Measurements from ENCODE around the gene ZNF804A. TPM values are rescaled to one million over a fixed set of nuclear protein-coding genes. Genes with fewer than 3 reads are reported as not detected.

Gene ZNF804A
- total RNA-seq, 6 donors from 2014 or later, result 0.46 to 0.89 (median 0.77) TPM; not detected in 1

- ATAC-seq (ENCODE audit: low FRiP score in 2 of 2) (peak; percentile 29 to 49), DNase-seq (no peak)
- TF ChIP-seq POLR2AphosphoS5 (IDR thresholded peaks at IDR 0.05), result no peak
- TF ChIP-seq POLR2A (IDR thresholded peaks at IDR 0.05), result no peak
- TF ChIP-seq EP300 (IDR thresholded peaks at IDR 0.05), result no peak
- TF ChIP-seq CTCF (IDR thresholded peaks at IDR 0.05), result no peak
- Histone ChIP-seq H3K4me1 (peaks cover 0 to 26% (median 1%) of the 10 kb centered on the region in 4 donors), H3K4me3 (peak overlapping the region in 2 of 4 donors; percentile 60 to 67), H3K36me3 (no peaks in the 10 kb centered on the region), H3K27me3 (peaks cover 0 to 10% (median 3%) of the 10 kb centered on the region in 4 donors), H3K27ac (peak overlapping the region; percentile 79 to 89 (median 88)), H3K9me3 (no peaks in the 10 kb centered on the region)
- 55 to 89% methylated on average over 2 of the region's 2 CpGs for WGBS, 2 donors
These were observed 1.5 kb downstream of the ZNF804A start for GRCh38 chr2:184599872-184600222.

- H3K4me1 ChIP-seq, result peaks cover 0 to 15% (median 0%) of the 10 kb centered on the region in 4 donors
- H3K27me3 ChIP-seq, result peaks cover 0 to 10% (median 3%) of the 10 kb centered on the region in 4 donors
- no peaks in the 10 kb centered on the region for H3K9me3 ChIP-seq
- no peak overlapping the region for H3K4me3 ChIP-seq
- no peak for ATAC-seq (ENCODE audit: low FRiP score in 2 of 2)
- no peak for DNase-seq
- no peaks in the 10 kb centered on the region for H3K36me3 ChIP-seq
- no peak overlapping the region for H3K27ac ChIP-seq
- 89% methylated on average over 3 of the region's 3 CpGs for WGBS, 2 donors
- TF ChIP-seq EP300 (IDR thresholded peaks at IDR 0.05), result no peak
- TF ChIP-seq POLR2AphosphoS5 (IDR thresholded peaks at IDR 0.05), result no peak
- TF ChIP-seq POLR2A (IDR thresholded peaks at IDR 0.05), result no peak
- no peak for TF ChIP-seq CTCF (IDR thresholded peaks at IDR 0.05)
These were observed 4.4 kb downstream of the ZNF804A start for GRCh38 chr2:184602734-184603133.

DNA sequence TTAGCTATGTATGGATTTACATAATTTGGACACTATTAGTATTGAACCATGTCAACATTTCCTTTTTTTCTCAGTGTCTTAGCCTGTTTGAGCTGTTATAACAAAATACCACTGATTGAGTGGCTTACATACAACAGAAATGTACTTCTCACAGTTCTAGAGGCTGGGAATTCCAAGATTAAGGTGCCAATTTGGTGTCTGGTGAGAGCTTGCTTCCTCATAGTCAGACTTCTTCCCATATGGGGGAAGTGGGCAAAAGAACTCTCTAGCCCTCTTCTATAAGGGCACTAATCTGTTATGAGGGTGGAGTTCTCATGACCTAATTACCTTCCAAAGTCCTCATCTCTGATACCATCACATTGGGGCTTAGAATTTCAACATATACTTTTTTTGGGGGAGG is 12.6 kb downstream of the ZNF804A start:
- Histone ChIP-seq H3K36me3 (no peaks in the 10 kb centered on the region), H3K4me1 (no peaks in the 10 kb centered on the region), H3K27me3 (no peaks in the 10 kb centered on the region), H3K4me3 (no peak overlapping the region), H3K27ac (no peak overlapping the region), H3K9me3 (no peaks in the 10 kb centered on the region)
- TF ChIP-seq CTCF (IDR thresholded peaks at IDR 0.05) (no peak), POLR2A (IDR thresholded peaks at IDR 0.05) (no peak), POLR2AphosphoS5 (IDR thresholded peaks at IDR 0.05) (no peak), EP300 (IDR thresholded peaks at IDR 0.05) (no peak)
- DNase-seq (no peak), ATAC-seq (ENCODE audit: low FRiP score in 2 of 2) (no peak)

DNA sequence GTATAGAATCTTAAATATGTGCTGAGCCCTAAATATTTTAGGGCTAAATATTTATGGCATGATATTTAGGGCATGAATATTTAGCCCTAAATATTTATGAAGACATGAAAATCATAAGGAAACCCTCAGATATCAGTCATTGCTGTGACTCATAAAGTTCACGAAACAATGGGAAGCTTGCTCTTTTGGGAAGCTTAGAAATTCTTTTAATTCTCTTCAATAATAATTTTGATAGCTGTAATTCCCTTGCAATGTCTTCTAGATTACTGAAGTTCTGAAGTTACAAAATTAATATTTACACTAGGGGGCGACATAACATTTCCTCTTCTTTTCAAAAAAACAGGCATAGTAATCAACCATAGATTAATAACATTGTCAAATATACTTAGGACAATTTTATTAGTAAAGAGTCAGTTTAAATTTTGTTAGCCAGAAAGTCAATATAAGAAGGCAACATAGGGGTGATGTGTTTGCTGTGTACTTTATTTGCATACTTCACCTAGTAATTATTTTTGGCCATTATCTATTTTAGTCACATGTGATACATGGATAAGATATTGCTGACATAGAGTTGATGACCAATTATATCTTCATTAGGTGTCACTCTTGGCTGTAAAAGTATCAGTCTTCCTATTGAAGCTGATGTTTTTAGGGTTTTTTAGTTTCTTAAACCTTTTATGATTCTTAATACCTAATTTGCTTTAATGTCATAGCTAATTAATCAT is 13.2 kb downstream of the ZNF804A start:
- H3K36me3 ChIP-seq, result no peaks in the 10 kb centered on the region
- ATAC-seq (ENCODE audit: low FRiP score in 2 of 2) (no peak), DNase-seq (no peak)
- 27% methylated on average over 2 of the region's 2 CpGs for whole genome bisulfite sequencing, 2 donors
- H3K4me3 ChIP-seq, result no peak overlapping the region
- TF ChIP-seq POLR2AphosphoS5 (IDR thresholded peaks at IDR 0.05) (no peak), POLR2A (IDR thresholded peaks at IDR 0.05) (no peak), CTCF (IDR thresholded peaks at IDR 0.05) (peak in 2 of 6 experiments; percentile 19 to 31)
- H3K27me3 ChIP-seq, result no peaks in the 10 kb centered on the region
- no peaks in the 10 kb centered on the region for H3K9me3 ChIP-seq
- no peak overlapping the region for H3K27ac ChIP-seq
- no peaks in the 10 kb centered on the region for H3K4me1 ChIP-seq

DNA sequence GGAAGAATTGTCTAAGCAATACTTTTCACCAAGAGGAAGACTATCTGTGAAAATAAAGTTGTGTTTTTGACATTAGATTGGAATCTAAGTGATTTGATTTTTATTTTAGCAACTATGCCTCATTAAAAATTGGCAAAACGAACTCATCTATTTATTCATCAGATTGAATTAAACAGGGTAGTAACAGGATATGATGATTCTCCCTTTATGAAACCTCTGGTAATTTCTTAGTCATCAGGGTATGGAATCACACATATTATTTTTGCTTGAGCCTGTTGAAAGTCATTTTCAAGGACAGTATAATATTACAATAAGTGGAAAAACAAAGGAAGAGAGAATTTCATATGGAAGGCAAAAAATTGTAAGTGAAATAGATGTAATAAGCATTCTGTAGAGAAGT is 22.0 kb downstream of the ZNF804A start:
- H3K27ac ChIP-seq, result no peak overlapping the region
- WGBS, 2 donors, result 30 to 57% methylated on average over 1 of the region's 1 CpG
- H3K36me3 ChIP-seq, result no peaks in the 10 kb centered on the region
- no peak overlapping the region for H3K4me3 ChIP-seq
- no peaks in the 10 kb centered on the region for H3K27me3 ChIP-seq
- ATAC-seq (ENCODE audit: low FRiP score in 2 of 2) (no peak), DNase-seq (no peak)
- no peaks in the 10 kb centered on the region for H3K9me3 ChIP-seq
- no peak for TF ChIP-seq POLR2A (IDR thresholded peaks at IDR 0.05)
- no peak for TF ChIP-seq CTCF (IDR thresholded peaks at IDR 0.05)
- no peak for TF ChIP-seq POLR2AphosphoS5 (IDR thresholded peaks at IDR 0.05)
- no peaks in the 10 kb centered on the region for H3K4me1 ChIP-seq
